Caki2 (cell line): ENCODE results near the gene TFPI2. TPM values are rescaled to one million over a fixed set of nuclear protein-coding genes. Genes with fewer than 3 reads are reported as not detected.

Experiments
- DNase-seq: peaks from one replicate; pipeline ENCODE4 v3.0.0-alpha.2; 2015; ENCODE audit warnings: low read depth
- in situ Hi-C: cut with HindIII; loops from 2 replicates; pipeline ENCODE4 v1.10.0; 2016; ENCODE audit warnings: low sequenced_read_pairs, low pct_unique_long_range_greater_than_20kb, mixed read lengths
- total RNA-seq: library from RNA; depleted of rRNA; stranded (reverse); fragments of >200 nt; shearing (Covaris generic); gene quantifications from 2 replicates; pipeline ENCODE4 v1.2.3, GENCODE V29; 2014; ENCODE audit warnings: low replicate concordance; rRNA removed

Gene TFPI2
- total RNA-seq, 1 experiment from 2014 or later, result 189 TPM

DNA sequence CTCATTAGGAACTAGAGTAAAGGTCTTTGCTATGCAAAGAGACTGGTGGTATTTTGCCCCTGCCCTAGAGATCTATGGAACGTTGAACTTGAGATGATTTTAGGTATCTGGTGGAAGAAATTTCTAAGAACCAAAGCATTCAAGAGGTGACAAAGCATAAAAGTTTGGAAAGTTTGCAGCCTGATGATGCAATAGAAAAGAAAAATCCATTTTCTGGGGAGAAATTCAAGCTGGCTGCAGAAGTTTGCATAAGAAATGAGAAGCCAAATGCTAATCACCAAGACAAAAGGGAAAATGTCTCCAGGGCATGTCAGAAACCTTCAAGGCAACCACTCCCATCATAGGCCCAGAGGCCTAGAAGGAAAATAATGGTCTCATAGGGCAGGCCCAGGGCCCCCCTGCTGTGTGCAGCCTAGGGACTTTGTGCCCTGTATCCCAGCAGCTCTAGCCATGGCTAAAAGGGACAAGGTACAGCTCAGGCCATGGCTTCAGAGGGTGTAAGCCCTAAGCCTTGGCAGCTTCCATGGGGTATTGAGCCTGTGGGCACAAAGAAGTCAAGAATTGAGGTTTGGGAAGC lies 16.5 kb downstream of the TFPI2 start:
- in situ Hi-C loops, result no loop called here
- no peak for DNase-seq

GRCh38 chr7:93866886-93867285 lies 23.7 kb downstream of the TFPI2 start:
- no peak for DNase-seq
- in situ Hi-C loops, result no loop called here

DNA sequence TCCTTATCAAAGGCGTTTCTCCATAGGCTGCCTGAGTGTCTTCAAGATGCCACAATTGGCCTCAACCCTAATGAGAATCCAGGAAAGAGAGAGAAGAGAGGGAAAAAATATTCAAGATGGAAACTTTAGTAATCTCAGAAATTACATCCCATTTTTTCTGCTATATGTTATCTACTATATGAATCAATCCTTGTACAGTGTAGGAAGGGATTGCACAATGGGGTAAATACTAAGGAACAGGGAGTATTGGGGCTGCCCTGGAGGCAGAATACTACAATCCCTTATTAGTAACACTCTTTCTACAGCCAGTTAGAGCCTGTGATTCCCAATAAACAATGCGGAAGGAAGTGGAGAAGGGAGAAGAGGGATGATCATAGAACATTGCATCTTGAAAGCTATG lies 27.9 kb downstream of the TFPI2 start:
- in situ Hi-C loops, result no loop called here
- DNase-seq, result no peak

DNA sequence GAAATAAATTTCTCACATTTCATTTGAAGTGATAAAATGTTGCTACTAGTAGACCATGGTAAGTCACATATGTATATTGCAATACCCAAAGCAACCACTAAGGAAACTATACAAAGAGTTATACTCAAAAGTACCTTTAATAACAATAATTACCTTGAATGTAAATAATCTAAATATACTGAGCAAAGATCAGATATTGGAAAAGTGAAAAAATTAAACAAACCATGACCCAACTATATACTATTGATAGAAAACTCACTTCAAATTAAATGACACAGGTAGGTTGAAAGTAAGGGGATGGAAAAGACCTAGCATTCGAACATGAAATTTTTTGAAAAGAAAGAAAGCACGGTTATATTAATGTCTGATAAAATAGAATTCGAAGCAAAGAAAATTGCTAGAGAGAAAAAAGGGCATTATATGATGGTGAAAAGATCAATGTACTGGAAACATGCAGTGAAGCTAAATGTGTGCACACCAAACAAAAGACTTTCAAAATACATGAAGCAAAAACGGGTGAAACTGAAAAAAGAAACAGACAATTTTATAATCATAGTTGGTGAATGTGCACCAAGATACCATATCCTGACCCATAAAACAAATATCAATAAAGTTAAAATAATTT lies 29.1 kb downstream of the TFPI2 start:
- in situ Hi-C loops, result no loop called here
- no peak for DNase-seq

DNA sequence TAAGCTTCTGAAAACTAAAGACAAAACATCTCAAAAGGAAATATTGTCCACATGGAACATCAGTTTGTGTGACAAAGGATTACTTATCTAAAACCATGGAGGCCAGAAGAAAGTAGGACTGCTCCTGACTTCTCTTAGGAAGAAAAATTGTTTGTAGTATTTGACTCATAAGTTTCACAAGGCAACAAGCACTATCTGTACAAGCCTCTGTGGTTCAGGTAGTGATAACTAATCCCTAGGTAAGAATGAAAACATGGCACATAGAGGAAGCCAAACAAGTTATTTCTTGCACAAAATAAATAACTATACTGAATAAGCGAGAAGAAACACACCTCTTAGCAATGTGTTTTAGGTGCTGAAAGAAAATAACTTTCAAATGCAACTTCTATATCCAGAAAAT lies 30.3 kb downstream of the TFPI2 start:
- in situ Hi-C loops, result no loop called here
- no peak for DNase-seq

GRCh38 chr7:93858857-93859256 lies 31.7 kb downstream of the TFPI2 start:
- DNase-seq, result no peak
- in situ Hi-C loops, result no loop called here

DNA sequence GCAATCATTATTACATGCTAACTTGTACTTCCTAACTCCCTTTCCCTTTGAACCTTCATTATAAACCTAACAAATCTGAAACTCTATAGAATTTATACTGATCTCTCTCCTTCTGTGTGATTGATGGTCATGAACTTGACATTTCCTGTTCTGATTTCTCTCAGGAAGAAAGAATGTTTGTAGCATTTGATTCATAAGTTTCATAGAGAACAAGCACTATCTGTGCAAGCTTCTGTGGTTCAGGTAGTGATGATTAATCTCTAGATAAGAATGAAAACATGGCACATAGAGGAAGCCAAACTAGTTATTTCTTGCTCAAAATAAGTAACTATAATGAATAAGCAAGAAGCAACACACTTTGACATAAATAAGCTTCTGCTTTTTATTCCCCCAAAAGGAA lies 34.2 kb downstream of the TFPI2 start:
- DNase-seq, result no peak

GRCh38 chr7:93855797-93856196 lies 34.8 kb downstream of the TFPI2 start:
- in situ Hi-C loops, result no loop called here
- no peak for DNase-seq

More for the DNA sequence above, 34.2 kb downstream of the TFPI2 start:
- in situ Hi-C loops, result no loop called here

DNA sequence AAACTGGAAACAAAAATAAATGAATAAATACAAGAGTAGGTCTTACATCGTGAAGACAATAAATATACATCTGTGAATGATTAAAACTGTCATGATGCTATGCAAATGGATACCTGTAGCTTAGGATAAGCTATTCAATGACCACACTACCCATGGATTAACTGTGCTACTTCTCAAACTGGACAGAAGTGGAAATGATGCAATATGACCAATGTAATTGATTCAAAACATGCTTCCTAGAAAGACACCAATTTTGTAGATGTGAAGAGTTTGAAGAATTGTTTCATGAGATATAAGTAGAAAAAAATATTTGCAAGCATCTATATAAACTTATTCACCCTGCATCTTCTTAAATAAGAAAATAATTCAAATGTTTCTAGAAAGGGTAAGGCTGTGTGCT lies 36.1 kb downstream of the TFPI2 start:
- in situ Hi-C loops, result no loop called here
- no peak for DNase-seq

DNA sequence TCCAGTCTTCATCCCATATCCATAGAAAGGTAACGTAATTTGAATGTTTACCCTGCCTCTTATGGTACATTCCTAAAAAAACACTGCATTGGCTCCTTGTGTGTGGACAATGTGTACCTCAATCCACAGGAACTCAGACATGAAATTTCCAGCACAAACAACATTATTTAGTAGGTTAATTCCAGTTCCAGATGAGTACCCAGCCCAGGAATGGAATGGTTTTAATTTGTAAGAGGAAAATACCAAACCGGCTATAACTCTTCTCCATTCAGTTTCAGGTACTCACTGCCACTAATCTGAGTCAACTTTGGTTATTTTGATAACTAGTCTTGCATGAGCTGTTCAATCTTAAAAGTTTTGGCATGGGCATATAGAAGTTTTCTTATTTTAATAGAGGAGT lies 39.0 kb downstream of the TFPI2 start:
- peak; percentile 28 for DNase-seq
- in situ Hi-C loops, result no loop called here

- no peak for DNase-seq
These were observed 47.3 kb downstream of the TFPI2 start for GRCh38 chr7:93843260-93843659.

DNA sequence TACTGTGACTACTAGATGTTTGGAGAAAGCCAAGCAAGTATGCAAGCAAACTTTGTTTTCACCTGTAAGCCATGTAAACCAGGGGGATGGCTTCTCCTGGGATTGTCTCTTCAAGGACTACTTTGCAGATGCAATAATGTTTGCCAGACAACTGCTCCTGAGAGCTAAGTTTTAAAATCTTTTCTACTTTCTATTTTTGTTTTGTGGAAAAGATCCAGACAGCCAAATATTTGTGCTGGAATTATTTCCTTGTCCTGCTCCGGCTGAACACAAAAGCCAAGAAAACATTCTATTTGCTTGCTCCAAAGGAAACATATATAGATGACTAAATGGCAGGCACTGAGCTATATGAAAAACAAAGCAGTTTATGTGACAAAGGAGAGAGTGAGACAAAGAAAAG lies 51.6 kb downstream of the TFPI2 start:
- in situ Hi-C loops, result no loop called here
- DNase-seq, result no peak

More at GRCh38 chr7:93843260-93843659, 47.3 kb downstream of the TFPI2 start:
- in situ Hi-C loops, result no loop called here

DNA sequence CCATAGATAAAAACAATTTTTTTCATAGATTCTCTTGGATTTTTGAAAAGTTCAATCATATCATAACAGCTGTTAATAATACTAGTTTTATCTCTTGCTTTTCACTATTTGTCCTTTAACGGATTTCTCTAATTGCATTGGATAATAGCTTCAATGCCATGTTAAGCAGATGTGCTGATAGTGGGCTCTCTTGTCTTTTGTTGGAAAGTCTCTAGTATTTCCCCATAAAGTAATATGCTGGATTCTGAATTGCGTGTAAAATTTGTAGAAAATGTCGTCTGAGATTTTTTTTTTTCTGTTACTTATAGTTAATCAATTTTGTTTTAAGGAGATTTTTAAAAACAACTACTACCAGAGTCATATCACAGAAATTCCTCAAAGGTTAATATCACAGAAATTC lies 53.3 kb downstream of the TFPI2 start:
- DNase-seq, result no peak
- in situ Hi-C loops, result no loop called here

GRCh38 chr7:93836116-93836515 lies 54.4 kb downstream of the TFPI2 start:
- DNase-seq, result no peak
- in situ Hi-C loops, result no loop called here

DNA sequence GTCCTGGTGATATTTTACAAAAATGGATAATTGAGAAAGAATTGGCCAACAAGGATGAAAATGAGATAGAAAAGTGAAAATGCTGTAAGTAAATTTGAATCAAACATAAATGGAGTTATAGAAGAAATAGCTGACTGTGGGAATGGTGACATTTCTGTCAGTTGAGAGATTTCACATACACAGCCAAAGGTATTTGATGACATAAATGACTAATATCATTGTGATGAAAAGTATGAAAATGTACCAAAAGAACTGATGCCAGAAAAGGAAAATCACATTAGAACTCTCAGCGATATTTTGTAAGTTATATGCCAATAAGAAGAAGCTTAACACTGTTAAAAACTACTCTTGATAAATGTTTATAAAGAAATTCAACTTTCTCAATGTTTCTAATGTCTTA lies 54.9 kb downstream of the TFPI2 start:
- in situ Hi-C loops, result no loop called here
- no peak for DNase-seq

Other genes with a start within 250 kb of the TFPI2 start
- not detected in 2 replicates for gene GNGT1, start 15.8 kb upstream of the TFPI2 start, total RNA-seq
- gene GNG11, start 31.0 kb upstream of the TFPI2 start, total RNA-seq, result 43.8 and 53.3 TPM in 2 replicates
- 46.6 and 50.7 TPM in 2 replicates for gene BET1, start 113.6 kb upstream of the TFPI2 start, total RNA-seq